ENCODE measurements around the gene CDK7.
"Not testable (repeated sequence)": the region's sequence is repeated elsewhere in the genome, so short reads cannot be mapped to it uniquely, and the experiment has no call there.

CDK7 gene

GRCh38 chr5:69237877-69238276 is 3.2 kb downstream of the CDK7 start:
- peaks cover 46% of the 10 kb centered on the region for H3K36me3 ChIP-seq (ENCODE audit: control insufficient read depth, insufficient read depth, low read length)
- H3K9ac ChIP-seq (ENCODE audit: low read length), result no peak overlapping the region
- H3K4me1 ChIP-seq (ENCODE audit: control insufficient read depth, insufficient read depth, low read length), result 0 out of 2 replicates have a peak, but pooled peaks cover 4% of the 10 kb centered on the region
- H3K4me3 ChIP-seq (ENCODE audit: low read depth, low read length), result no peak overlapping the region
- H3K27me3 ChIP-seq (ENCODE audit: control insufficient read depth, insufficient read depth, low read length), result no peaks in the 10 kb centered on the region
- no peak overlapping the region for H3K27ac ChIP-seq (ENCODE audit: low read depth, low read length)
- H3K9me3 ChIP-seq (ENCODE audit: control insufficient read depth, insufficient read depth, low read depth, low read length), result peaks cover 3% of the 10 kb centered on the region; the same call in 1 of the 2 replicates

- no peak overlapping the region for H3K4me3 ChIP-seq (ENCODE audit: low read depth, low read length)
- H3K9me3 ChIP-seq (ENCODE audit: control insufficient read depth, insufficient read depth, low read depth, low read length), result peaks cover 3% of the 10 kb centered on the region; the same call in 1 of the 2 replicates
- H3K36me3 ChIP-seq (ENCODE audit: control insufficient read depth, insufficient read depth, low read length), result peaks cover 49% of the 10 kb centered on the region
- no peak overlapping the region for H3K27ac ChIP-seq (ENCODE audit: low read depth, low read length)
- H3K4me1 ChIP-seq (ENCODE audit: control insufficient read depth, insufficient read depth, low read length), result 0 out of 2 replicates have a peak, but pooled peaks cover 4% of the 10 kb centered on the region
- H3K27me3 ChIP-seq (ENCODE audit: control insufficient read depth, insufficient read depth, low read length), result no peaks in the 10 kb centered on the region
- H3K9ac ChIP-seq (ENCODE audit: low read length), result no peak overlapping the region
These were observed 4.1 kb downstream of the CDK7 start for GRCh38 chr5:69238760-69239251.

- Histone ChIP-seq H3K9me3 (ENCODE audit: control insufficient read depth, insufficient read depth, low read depth, low read length) (peaks cover 3% of the 10 kb centered on the region; the same call in 1 of the 2 replicates), H3K36me3 (ENCODE audit: control insufficient read depth, insufficient read depth, low read length) (peaks cover 45% of the 10 kb centered on the region), H3K9ac (ENCODE audit: low read length) (no peak overlapping the region), H3K27ac (ENCODE audit: low read depth, low read length) (no peak overlapping the region), H3K4me3 (ENCODE audit: low read depth, low read length) (no peak overlapping the region), H3K4me1 (ENCODE audit: control insufficient read depth, insufficient read depth, low read length) (no peaks in the 10 kb centered on the region), H3K27me3 (ENCODE audit: control insufficient read depth, insufficient read depth, low read length) (no peaks in the 10 kb centered on the region)
These were observed 7.7 kb downstream of the CDK7 start for GRCh38 chr5:69242215-69242927.

GRCh38 chr5:69245031-69245430 is 10.3 kb downstream of the CDK7 start:
- Histone ChIP-seq H3K9me3 (ENCODE audit: control insufficient read depth, insufficient read depth, low read depth, low read length) (peaks cover 3% of the 10 kb centered on the region; the same call in 1 of the 2 replicates), H3K27me3 (ENCODE audit: control insufficient read depth, insufficient read depth, low read length) (no peaks in the 10 kb centered on the region), H3K27ac (ENCODE audit: low read depth, low read length) (no peak overlapping the region), H3K36me3 (ENCODE audit: control insufficient read depth, insufficient read depth, low read length) (peaks cover 20% of the 10 kb centered on the region), H3K4me3 (ENCODE audit: low read depth, low read length) (no peak overlapping the region), H3K9ac (ENCODE audit: low read length) (no peak overlapping the region), H3K4me1 (ENCODE audit: control insufficient read depth, insufficient read depth, low read length) (no peaks in the 10 kb centered on the region)

- Histone ChIP-seq H3K4me1 (ENCODE audit: control insufficient read depth, insufficient read depth, low read length) (peaks cover 4% of the 10 kb centered on the region; the same call in 1 of the 2 replicates), H3K27ac (ENCODE audit: low read depth, low read length) (no peak overlapping the region), H3K9me3 (ENCODE audit: control insufficient read depth, insufficient read depth, low read depth, low read length) (no peaks in the 10 kb centered on the region; the same call in 1 of the 2 replicates), H3K4me3 (ENCODE audit: low read depth, low read length) (no peak overlapping the region), H3K27me3 (ENCODE audit: control insufficient read depth, insufficient read depth, low read length) (no peaks in the 10 kb centered on the region), H3K36me3 (ENCODE audit: control insufficient read depth, insufficient read depth, low read length) (peaks cover 15% of the 10 kb centered on the region), H3K9ac (ENCODE audit: low read length) (no peak overlapping the region)
These were observed 13.3 kb downstream of the CDK7 start for GRCh38 chr5:69248019-69248418.

DNA sequence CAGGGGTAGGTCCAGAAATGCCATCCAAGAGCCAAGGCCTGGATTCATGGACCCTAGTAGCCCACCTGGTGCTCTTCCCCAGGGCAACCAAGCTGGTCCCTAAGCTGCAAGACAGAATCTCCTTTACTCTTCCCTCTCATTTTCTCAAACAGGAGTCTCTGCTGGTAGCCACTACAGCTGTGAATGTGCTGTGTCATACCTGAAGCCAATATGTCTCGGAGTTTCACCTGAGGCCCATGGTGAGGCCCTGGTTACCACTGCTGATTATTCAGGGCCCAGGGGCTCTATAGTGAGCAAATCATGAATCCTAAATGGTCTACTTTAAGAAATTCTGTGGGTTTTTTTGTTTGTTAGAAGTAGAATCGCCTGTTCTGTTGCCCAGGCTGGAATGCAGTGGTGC is 15.9 kb downstream of the CDK7 start:
- H3K36me3 ChIP-seq (ENCODE audit: control insufficient read depth, insufficient read depth, low read length), result peaks cover 21% of the 10 kb centered on the region
- H3K4me1 ChIP-seq (ENCODE audit: control insufficient read depth, insufficient read depth, low read length), result peaks cover 4% of the 10 kb centered on the region; the same call in 1 of the 2 replicates
- no peaks in the 10 kb centered on the region for H3K27me3 ChIP-seq (ENCODE audit: control insufficient read depth, insufficient read depth, low read length)
- H3K9ac ChIP-seq (ENCODE audit: low read length), result no peak overlapping the region
- no peaks in the 10 kb centered on the region for H3K9me3 ChIP-seq (ENCODE audit: control insufficient read depth, insufficient read depth, low read depth, low read length)
- H3K4me3 ChIP-seq (ENCODE audit: low read depth, low read length), result no peak overlapping the region
- H3K27ac ChIP-seq (ENCODE audit: low read depth, low read length), result peak overlapping the region; percentile 39; the same call in 1 of the 2 replicates

GRCh38 chr5:69252437-69252836 is 17.8 kb downstream of the CDK7 start:
- Histone ChIP-seq H3K9me3 (ENCODE audit: control insufficient read depth, insufficient read depth, low read depth, low read length) (no peaks in the 10 kb centered on the region), H3K27me3 (ENCODE audit: control insufficient read depth, insufficient read depth, low read length) (no peaks in the 10 kb centered on the region), H3K27ac (ENCODE audit: low read depth, low read length) (no peak overlapping the region), H3K4me1 (ENCODE audit: control insufficient read depth, insufficient read depth, low read length) (peaks cover 4% of the 10 kb centered on the region; the same call in 1 of the 2 replicates), H3K4me3 (ENCODE audit: low read depth, low read length) (no peak overlapping the region), H3K36me3 (ENCODE audit: control insufficient read depth, insufficient read depth, low read length) (peaks cover 37% of the 10 kb centered on the region), H3K9ac (ENCODE audit: low read length) (no peak overlapping the region)

- not testable (repeated sequence) for H3K4me3 ChIP-seq (ENCODE audit: low read depth, low read length); H3K4me1 ChIP-seq (ENCODE audit: control insufficient read depth, insufficient read depth, low read length); H3K9ac ChIP-seq (ENCODE audit: low read length); H3K9me3 ChIP-seq (ENCODE audit: control insufficient read depth, insufficient read depth, low read depth, low read length); H3K27me3 ChIP-seq (ENCODE audit: control insufficient read depth, insufficient read depth, low read length); H3K27ac ChIP-seq (ENCODE audit: low read depth, low read length)
- H3K36me3 ChIP-seq (ENCODE audit: control insufficient read depth, insufficient read depth, low read length), result peaks cover 62% of the 10 kb centered on the region
These were observed 21.3 kb downstream of the CDK7 start for GRCh38 chr5:69255940-69256339.

DNA sequence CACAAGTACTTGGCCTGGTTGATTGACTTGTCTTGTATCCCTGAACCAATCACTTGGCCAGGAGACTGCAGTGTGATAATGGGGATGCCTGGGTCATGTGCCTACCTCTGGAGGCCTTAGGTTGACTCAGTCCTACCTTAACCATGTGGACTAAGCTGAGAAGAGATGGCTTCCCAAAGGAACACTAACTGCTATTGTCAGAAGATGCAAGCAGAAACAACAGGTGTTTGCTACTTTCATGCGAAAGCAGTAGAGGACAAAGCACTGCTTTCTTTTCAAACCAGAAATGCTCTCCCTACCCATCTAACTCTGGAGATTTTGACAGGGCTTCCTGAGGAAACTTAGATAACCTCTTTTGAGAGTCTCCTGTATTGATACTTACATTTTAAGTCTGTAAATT is 22.9 kb downstream of the CDK7 start:
- H3K9me3 ChIP-seq (ENCODE audit: control insufficient read depth, insufficient read depth, low read depth, low read length), result no peaks in the 10 kb centered on the region
- H3K36me3 ChIP-seq (ENCODE audit: control insufficient read depth, insufficient read depth, low read length), result peaks cover 72% of the 10 kb centered on the region
- no peak overlapping the region for H3K27ac ChIP-seq (ENCODE audit: low read depth, low read length)
- no peak overlapping the region for H3K4me3 ChIP-seq (ENCODE audit: low read depth, low read length)
- no peaks in the 10 kb centered on the region for H3K4me1 ChIP-seq (ENCODE audit: control insufficient read depth, insufficient read depth, low read length)
- H3K9ac ChIP-seq (ENCODE audit: low read length), result no peak overlapping the region
- no peaks in the 10 kb centered on the region for H3K27me3 ChIP-seq (ENCODE audit: control insufficient read depth, insufficient read depth, low read length)

DNA sequence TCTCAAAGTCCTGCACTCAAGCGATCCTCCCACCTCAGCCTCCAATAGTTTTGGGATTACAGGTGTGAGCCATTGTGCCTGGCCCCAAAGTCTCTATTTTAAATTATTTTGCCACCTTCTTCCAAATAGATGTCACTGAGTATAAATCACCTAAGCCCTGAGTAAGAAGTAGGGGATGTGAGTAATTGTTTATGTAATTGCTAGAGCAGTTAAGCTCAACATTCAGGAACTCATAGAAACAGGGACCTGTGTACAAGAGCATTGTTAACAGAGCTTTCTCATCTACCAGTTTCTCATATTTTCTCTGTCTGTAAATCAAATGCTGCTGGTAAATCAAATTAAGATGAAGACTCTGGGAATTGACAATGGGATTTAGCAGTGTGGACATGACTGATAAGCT is 26.3 kb downstream of the CDK7 start:
- Histone ChIP-seq H3K36me3 (ENCODE audit: control insufficient read depth, insufficient read depth, low read length) (peaks cover 86% of the 10 kb centered on the region), H3K27ac (ENCODE audit: low read depth, low read length) (no peak overlapping the region), H3K9ac (ENCODE audit: low read length) (no peak overlapping the region), H3K4me1 (ENCODE audit: control insufficient read depth, insufficient read depth, low read length) (no peaks in the 10 kb centered on the region), H3K9me3 (ENCODE audit: control insufficient read depth, insufficient read depth, low read depth, low read length) (no peaks in the 10 kb centered on the region), H3K27me3 (ENCODE audit: control insufficient read depth, insufficient read depth, low read length) (no peaks in the 10 kb centered on the region), H3K4me3 (ENCODE audit: low read depth, low read length) (no peak overlapping the region)

DNA sequence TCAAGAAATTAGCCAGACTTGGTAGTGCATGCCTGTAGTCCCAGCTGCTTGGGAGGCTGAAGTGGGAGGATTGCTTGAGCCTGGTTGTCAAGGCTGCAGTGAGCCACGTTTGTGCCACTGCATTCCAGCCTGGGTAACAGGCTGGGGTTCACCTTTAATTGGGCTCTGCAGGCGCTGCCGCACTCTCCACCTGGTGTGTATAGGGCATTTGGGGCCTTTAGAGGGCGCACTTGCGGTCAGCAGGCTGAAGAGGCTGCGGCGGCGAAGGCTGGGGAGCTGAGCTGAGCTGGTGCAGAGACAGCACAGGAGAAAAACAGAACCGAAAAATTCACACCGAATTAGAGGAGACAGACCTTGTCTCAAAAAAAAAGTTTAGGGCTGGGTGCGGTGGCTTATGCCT is 31.2 kb downstream of the CDK7 start:
- Histone ChIP-seq H3K9me3 (ENCODE audit: control insufficient read depth, insufficient read depth, low read depth, low read length) (no peaks in the 10 kb centered on the region), H3K4me1 (ENCODE audit: control insufficient read depth, insufficient read depth, low read length) (no peaks in the 10 kb centered on the region), H3K9ac (ENCODE audit: low read length) (no peak overlapping the region), H3K36me3 (ENCODE audit: control insufficient read depth, insufficient read depth, low read length) (peaks cover 69% of the 10 kb centered on the region), H3K4me3 (ENCODE audit: low read depth, low read length) (no peak overlapping the region), H3K27me3 (ENCODE audit: control insufficient read depth, insufficient read depth, low read length) (no peaks in the 10 kb centered on the region), H3K27ac (ENCODE audit: low read depth, low read length) (no peak overlapping the region)

Data from HUES6 (cell line).